Bronchial epithelial cell (primary cell): Measurements from ENCODE around the gene HPS1. TPM values are rescaled to one million over a fixed set of nuclear protein-coding genes. Genes with fewer than 3 reads are reported as not detected.

ENCODE experiments used
- DNase-seq: peaks from one replicate; pipeline ENCODE4 v3.0.0-alpha.2; 2010; ENCODE audit warnings: low read depth
- FAIRE-seq: peaks from 2 replicates; lab custom pipeline; 2011; peaks lifted over from hg19 to GRCh38; lab: Jason Lieb, UNC
- H3K27me3 ChIP-seq: 2 replicates; pipeline ENCODE4 v1.5.1; 2011; ENCODE audit warnings: low read length; ENCODE audit not compliant: control insufficient read depth, insufficient read depth
- H3K36me3 ChIP-seq: 2 replicates; pipeline ENCODE4 v1.5.1; 2011; ENCODE audit warnings: low read length; ENCODE audit not compliant: control insufficient read depth, insufficient read depth
- H3K4me3 ChIP-seq: 2 replicates; pipeline ENCODE4 v1.5.1; 2011; ENCODE audit warnings: mild to moderate bottlenecking, low read depth, low read length, control low read depth
- total RNA-seq: library from RNA; depleted of rRNA; stranded (reverse); fragments of >200 nt; gene quantifications from 2 replicates; pipeline ENCODE4 v1.2.1, GENCODE V29; 2014
- TF ChIP-seq, protein P1 (sequence below): IDR thresholded peaks from 2 replicates; pipeline ENCODE4 v1.5.1; 2011; ENCODE audit warnings: mild to moderate bottlenecking, moderate library complexity, low read length, control low read depth, inconsistent platforms; ENCODE audit not compliant: insufficient read depth, severe bottlenecking

Gene HPS1
- total RNA-seq, 1 donor from 2014 or later, result 15.8 TPM

DNA sequence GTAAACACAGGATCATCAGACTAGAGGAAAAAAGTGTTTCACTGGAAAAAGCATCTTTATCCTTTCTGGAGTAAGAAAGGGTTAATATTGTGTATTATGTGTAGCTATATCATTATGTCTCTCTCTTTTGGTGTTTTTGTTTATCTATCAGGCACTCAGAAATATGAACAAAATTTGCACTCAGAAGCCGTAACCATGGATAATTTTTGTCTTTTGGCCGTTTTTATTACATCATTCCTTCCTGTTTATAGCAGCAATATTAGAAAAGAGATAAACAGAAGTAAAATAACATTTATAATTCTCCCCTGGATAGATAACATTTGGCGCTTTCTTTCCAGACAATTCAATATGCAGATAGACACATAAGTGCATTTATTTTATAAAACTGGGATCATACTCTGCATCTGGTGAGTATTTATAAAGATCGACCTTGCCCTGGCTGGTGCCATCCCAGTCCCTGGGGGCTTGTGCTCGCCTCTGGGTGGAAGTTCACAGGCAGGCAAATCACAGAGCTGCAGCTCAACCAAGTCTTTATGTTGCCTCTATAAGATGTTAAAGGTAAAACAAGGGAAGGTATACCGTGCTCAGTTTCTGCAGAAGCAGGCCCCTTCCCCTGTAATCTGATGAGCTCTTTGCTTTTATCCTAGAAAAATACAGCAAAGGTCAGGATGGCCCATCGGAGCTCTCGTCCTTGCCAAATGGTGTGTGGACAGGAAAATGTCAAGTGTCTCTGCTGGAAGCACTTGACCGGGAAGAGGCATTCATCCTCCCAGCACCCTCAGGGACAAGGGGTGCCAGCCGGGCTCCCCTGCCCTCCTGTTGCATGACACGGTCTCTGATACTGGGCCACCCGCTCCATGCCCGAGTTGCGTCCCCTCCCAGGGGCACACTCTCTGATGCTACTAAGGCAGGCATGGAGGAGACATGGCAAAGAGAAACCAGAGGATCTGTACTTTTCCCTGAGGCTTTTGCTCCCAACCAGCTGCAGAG, 75.6 kb downstream of the HPS1 start:
- TF ChIP-seq, protein P1, sequence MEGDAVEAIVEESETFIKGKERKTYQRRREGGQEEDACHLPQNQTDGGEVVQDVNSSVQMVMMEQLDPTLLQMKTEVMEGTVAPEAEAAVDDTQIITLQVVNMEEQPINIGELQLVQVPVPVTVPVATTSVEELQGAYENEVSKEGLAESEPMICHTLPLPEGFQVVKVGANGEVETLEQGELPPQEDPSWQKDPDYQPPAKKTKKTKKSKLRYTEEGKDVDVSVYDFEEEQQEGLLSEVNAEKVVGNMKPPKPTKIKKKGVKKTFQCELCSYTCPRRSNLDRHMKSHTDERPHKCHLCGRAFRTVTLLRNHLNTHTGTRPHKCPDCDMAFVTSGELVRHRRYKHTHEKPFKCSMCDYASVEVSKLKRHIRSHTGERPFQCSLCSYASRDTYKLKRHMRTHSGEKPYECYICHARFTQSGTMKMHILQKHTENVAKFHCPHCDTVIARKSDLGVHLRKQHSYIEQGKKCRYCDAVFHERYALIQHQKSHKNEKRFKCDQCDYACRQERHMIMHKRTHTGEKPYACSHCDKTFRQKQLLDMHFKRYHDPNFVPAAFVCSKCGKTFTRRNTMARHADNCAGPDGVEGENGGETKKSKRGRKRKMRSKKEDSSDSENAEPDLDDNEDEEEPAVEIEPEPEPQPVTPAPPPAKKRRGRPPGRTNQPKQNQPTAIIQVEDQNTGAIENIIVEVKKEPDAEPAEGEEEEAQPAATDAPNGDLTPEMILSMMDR, result no peak
- H3K4me3 ChIP-seq, result no peak overlapping the region
- FAIRE-seq (no peak), DNase-seq (no peak)
- no peaks in the 10 kb centered on the region for H3K36me3 ChIP-seq
- no peaks in the 10 kb centered on the region for H3K27me3 ChIP-seq

DNA sequence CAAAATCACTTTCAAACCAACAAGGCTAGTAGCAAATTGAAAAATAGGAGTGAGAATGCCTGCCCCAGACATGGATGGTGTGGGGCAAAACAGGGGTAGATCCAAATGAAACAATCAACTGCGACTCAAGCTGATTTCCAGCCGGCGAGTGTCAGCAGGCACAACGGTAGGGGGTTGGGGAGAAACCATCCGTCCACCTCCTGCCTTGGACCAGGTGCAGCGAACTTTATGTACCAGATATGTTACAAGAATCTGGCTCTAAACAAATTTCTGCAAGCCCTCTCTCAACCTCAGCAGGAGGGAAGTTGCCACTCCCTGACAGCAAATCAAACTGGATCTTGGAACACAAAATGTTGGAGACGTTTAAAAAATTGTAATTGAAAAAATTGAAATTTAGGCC, 76.9 kb downstream of the HPS1 start:
- FAIRE-seq (peak; percentile 36), DNase-seq (no peak)
- TF ChIP-seq, protein P1, result no peak

DNA sequence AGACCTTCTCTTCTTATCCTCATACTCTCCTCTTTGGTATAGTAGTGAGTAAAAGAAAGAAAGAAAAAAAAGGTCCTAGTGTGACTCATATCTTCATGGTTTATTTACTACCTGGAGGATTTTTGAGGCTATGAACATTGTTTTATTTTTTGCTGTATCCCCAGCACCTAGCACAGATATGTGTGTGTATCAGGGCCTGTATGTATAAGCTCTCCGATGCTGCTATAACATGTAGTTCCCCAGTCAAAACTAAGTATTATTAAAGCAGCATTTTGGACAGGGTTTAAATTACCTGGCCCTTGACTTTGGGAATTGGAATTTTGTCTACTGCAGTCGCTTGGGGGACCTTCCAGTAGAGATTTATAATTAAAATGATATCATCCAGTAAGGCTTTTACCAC, 78.1 kb downstream of the HPS1 start:
- TF ChIP-seq, protein P1, result no peak
- Histone ChIP-seq H3K36me3 (no peaks in the 10 kb centered on the region), H3K4me3 (no peak overlapping the region), H3K27me3 (no peaks in the 10 kb centered on the region)
- no peak for DNase-seq
- FAIRE-seq, result no peak

More for the DNA sequence above, 76.9 kb downstream of the HPS1 start:
- no peaks in the 10 kb centered on the region for H3K27me3 ChIP-seq
- no peaks in the 10 kb centered on the region for H3K36me3 ChIP-seq
- no peak overlapping the region for H3K4me3 ChIP-seq

DNA sequence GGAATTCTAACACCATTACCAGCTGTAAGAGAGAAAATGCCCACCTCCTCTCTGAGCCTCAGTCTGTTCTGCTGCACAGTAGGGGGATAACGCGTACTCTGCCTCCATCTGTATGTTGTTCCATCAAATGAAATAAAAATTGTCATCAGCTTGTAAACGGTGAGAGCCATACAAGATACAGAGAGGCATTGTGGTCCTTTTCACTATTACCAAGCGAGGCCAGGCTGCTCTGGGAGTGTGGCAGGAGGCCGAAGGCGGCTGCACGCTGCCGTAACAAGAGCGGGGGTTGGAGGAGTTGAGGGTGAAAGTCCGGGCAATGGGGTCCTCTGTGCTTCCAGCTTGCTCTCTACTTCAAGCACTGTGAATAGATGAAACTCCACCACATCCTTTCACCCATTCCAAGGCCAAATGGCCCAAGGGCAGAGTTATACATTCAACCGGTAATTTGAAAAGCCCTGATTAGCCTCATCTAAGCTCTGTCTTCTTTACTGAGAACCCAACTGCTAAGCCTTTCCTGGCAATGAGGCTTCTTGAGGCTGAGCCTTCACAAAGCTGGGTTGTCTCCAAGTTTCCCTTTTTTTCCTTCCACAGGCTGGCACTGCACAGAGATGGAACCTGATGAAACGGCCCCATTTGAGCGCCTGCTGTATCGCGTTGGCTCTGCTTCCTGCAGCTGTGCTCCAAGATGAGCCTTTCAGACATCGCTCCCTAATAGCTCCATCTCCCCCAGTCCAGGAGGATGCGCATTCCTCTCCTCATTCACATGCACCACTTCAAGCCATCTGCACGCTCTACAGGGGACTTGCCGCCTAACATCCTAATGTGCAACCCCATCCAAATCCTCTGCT, 78.9 kb downstream of the HPS1 start:
- TF ChIP-seq, protein P1, result no peak
- FAIRE-seq, result no peak

More for the DNA sequence above, 78.9 kb downstream of the HPS1 start:
- no peak for DNase-seq
- Histone ChIP-seq H3K36me3 (no peaks in the 10 kb centered on the region), H3K4me3 (no peak overlapping the region), H3K27me3 (no peaks in the 10 kb centered on the region)

Other genes starting within 250 kb of the HPS1 start
- 0.13 and 0.26 TPM in 2 replicates for gene LOXL4, start 178.7 kb downstream of the HPS1 start, total RNA-seq
- gene PYROXD2, start 31.8 kb downstream of the HPS1 start, total RNA-seq, result 0.77 and 1.1 TPM in 2 replicates